ENCODE results near the gene ZNF280A.
A peak's percentile ranks its signal among the peaks of the same experiment; 100 is the strongest.
"Not testable (repeated sequence)": the region's sequence is repeated elsewhere in the genome, so short reads cannot be mapped to it uniquely, and the experiment has no call there.

ZNF280A gene

DNA sequence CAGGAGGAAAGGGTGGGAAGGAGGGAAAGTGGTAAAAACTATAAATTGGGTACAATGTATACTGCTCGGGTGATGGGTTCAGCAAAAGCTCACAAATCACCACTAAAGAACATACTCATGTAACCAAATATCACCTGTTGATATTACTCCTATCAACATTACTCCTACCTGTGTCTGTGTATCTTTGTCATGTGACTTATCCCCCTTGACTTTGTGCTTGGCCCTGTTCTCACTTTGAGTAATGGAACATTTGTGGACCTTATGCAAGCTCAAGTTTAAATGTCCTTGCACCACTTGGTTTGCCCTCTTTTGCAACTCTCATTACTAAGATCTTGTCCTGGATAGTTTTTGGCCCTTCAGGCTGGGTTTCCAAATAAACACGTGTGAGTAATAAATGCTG lies 50.5 kb downstream of the ZNF280A start:
- DNase-seq (ENCODE audit: low read depth in 3 of 3): no peak

DNA sequence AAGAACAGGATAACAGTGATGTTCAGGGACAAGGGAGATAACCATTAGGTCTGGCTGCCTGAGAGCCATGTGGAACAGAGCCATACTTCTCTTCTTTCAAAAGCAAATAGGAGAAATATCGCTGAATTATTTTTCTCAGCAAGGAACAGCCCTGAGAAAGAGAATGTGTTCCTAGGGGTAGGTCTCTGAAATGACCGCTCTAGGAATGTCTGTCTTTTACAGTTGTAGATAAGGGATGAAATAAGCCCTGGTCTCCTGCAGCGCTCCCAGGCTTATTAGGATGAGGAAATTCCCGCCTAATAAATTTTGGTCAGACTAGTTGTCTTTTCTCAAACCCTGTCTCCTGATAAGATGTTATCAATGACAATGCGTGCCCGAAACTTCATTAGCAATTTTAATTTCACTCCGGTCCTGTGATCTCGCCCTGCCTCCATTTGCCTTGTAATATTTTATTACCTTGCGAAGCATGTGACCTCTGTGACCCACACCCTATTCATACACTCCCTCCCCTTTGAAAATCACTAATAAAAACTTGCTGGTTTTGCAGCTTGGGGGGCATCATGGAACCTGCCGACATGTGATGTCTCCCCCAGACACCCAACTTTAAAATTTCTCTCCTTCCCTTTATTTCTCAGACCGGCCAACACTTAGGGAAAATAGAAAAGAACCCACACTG lies 51.1 kb downstream of the ZNF280A start:
- not testable (repeated sequence) for DNase-seq (ENCODE audit: low read depth in 3 of 3)

DNA sequence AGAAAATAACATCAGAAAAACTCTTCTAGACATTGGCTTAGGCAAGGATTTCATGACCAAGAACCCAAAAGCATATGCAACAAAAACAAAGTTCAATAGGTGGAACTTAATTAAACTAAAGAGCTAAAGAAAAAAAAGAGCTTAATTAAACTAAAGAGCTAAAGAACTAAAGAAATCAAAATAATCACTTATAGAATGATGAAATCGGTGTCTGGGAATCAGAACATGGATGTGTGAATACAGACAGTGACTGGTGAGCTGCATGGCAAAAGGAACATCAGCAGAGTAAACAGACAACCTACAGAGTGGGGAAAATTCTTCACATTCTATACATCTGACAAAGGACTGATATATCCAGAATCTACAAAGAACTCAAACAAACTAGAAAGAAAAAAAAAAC lies 53.0 kb downstream of the ZNF280A start:
- DNase-seq (ENCODE audit: low read depth in 3 of 3): no peak

DNA sequence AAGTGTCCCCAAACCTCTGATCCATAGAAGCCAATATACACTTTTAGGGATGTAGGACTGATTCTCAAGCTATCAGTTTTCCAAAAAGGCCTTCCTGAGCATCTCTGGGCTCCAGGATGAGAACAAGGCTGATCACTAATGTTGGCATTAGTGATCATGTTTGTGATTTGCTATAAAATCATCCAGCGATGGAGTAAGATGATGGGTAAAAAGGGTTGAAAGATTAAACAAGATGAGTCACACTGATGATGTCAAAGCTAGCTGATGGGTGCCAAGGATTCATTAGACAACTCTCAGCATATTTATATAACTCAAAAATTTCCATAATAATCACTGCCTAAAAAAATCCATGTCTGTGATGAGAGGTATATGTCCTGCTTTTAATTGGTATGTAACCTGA lies 54.3 kb downstream of the ZNF280A start:
- no peak for DNase-seq (ENCODE audit: low read depth in 3 of 3)

DNA sequence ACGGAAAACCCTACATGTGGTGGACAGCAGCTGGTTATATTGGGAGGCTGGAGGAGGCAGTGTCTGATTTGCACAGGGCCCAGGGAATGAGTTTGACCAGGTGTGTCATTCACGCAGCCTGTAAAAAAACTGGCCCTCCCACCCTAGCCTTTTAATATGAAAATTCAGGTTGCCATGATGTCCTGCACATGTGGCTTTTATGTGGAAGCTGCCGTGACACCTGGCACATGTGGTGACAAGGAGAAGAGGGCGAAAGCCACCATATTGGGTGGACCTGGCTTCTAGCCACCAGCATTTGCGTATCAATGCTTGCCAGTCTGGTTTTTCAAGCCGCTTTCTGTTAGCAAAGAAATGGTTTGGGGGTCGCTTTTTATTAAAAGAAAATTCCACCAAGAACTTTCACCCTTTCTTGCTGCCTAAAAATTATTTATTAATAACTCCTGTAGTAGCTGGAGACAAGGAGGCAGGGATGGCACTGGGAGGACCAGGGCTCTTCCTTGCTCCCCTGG lies 54.9 kb downstream of the ZNF280A start:
- DNase-seq (ENCODE audit: low read depth in 3 of 3): no peak

DNA sequence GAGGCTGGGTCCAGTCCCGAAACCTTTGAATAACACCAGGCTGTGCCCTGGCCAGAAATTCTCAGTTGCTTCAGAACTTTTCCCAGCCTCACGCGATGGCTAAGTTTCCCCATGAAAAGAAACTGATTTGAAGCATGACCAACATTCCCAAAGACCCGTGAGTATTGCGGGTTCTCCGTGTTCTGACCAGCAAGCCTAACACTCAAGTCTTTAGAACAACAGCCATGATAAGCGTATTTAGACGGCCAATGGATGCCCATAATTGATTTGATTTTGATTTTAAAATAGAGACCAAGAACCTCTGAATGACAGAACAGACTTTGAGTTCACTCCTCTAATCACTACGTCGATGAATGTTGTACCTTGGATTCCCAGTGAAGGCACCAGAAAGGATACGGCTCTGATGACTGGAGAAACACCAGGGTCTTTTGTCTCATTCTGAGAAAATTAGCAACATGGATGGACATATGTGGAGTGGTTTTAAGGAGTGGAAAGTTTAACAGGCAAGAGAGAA lies 55.5 kb downstream of the ZNF280A start:
- DNase-seq (ENCODE audit: low read depth in 3 of 3): no peak

DNA sequence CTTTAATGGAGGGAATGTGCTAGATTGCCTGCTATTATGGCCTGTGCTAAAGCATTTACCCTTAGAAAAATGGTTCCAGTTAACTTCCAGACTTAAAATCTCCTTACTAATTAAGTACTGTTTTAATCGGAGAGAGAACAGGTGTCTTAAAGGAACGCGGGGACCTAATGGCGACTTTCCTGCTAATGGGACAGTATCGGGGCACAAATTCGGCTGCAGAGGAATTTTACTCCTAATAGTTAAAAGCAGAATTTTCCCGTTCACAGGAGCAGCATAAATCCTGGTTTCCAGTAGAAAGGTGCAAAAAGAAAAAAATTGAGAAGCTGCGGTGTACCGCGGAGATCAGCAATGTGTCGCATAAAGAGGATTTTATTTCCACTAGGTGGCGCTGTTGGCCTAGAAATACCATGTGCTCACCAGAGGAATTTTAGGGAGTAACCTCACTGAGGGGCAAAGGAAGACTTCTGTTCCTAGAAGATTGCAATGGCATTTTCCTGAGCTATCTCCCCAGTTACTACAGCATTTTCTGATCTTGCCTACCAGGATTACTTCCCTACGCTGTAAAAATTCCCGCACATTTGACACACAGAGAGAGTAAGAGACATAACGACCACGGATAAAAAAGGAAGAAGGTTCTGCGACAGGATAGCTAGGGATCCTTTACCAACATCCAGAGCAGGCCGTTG lies 56.1 kb downstream of the ZNF280A start:
- peak; percentile 3 to 53 (median 44) for DNase-seq (ENCODE audit: low read depth in 3 of 3)

Measured in stimulated activated CD4-positive, alpha-beta T cell treated with anti-CD3 and anti-CD28 coated beads, TNF-alpha, amount 100 ng/mL, for 48 hours (primary cell).